Spleen (tissue), 11 donors: ENCODE data around the gene FXYD2. TPM values are rescaled to one million over a fixed set of nuclear protein-coding genes. Genes with fewer than 3 reads are reported as not detected.
A peak's percentile ranks its signal among the peaks of the same experiment; 100 is the strongest.

Experiments
- DNase-seq: peaks from one replicate; pipeline ENCODE4 v3.0.0-alpha.2; 2020
- H3K27ac ChIP-seq, 8 donors: fragments of 200-600 bp; sonication (generic) in 7 of 8; 1 replicate in 4 of 8; 2 replicates in 4 of 8; pipeline versions ENCODE4 v1.5.0 to v1.8.0; 2016 to 2021; ENCODE audit warnings: inconsistent platforms in 4 of 8, mild to moderate bottlenecking in 4 of 8, moderate library complexity in 1 of 8
- H3K27me3 ChIP-seq, 7 donors: fragments of 200-600 bp; sonication (generic) in 6 of 7; replicated peaks in 1 of 7; 1 replicate in 4 of 7; 2 replicates in 3 of 7; pipeline versions ENCODE4 v1.5.0 to v1.8.0; 2016 to 2021; ENCODE audit warnings: inconsistent platforms in 3 of 7, mild to moderate bottlenecking in 1 of 7
- H3K36me3 ChIP-seq, 6 donors: fragments of 200-600 bp; sonication (generic) in 5 of 6; 1 replicate in 4 of 6; 2 replicates in 2 of 6; pipeline versions ENCODE4 v1.5.0 to v1.8.0; 2016 to 2021; ENCODE audit warnings: inconsistent platforms in 2 of 6
- H3K4me1 ChIP-seq, 6 donors: fragments of 200-600 bp; sonication (generic) in 5 of 6; 1 replicate in 3 of 6; 2 replicates in 3 of 6; pipeline versions ENCODE4 v1.5.0 to v1.8.0; 2016 to 2021; ENCODE audit warnings: inconsistent platforms in 3 of 6
- H3K4me3 ChIP-seq, 8 donors: fragments of 200-600 bp; sonication (generic) in 7 of 8; 1 replicate in 4 of 8; 2 replicates in 4 of 8; pipeline versions ENCODE4 v1.5.0 to v1.8.0; 2016 to 2021; ENCODE audit warnings: inconsistent platforms in 4 of 8, mild to moderate bottlenecking in 4 of 8, moderate library complexity in 2 of 8
- H3K9me3 ChIP-seq, 8 donors: fragments of 200-600 bp; sonication (generic) in 7 of 8; 1 replicate in 4 of 8; 2 replicates in 4 of 8; pipeline versions ENCODE4 v1.5.0 to v1.8.0; 2016 to 2021; ENCODE audit warnings: inconsistent platforms in 4 of 8
- POLR2A ChIP-seq, 3 donors: fragments of 450-650 bp; IDR thresholded peaks; one replicate each; pipeline ENCODE4 v1.5.1; 2017; ENCODE audit warnings: antibody characterized with exemption in 3 of 3, mild to moderate bottlenecking in 1 of 3
- POLR2AphosphoS5 ChIP-seq, 3 donors: sonication (generic); formaldehyde crosslinking; IDR thresholded peaks; one replicate each; pipeline ENCODE4 v1.5.1; 2017; ENCODE audit warnings: antibody characterized with exemption in 3 of 3
- WGBS, 5 donors: extraction: QIAGEN DNeasy Blood & Tissue Kit in 3 of 5; methylation state at CpG; one replicate each; pipeline versions ENCODE4 v1.1.5 to v1.1.7; 2013 to 2018; 5-methylcytosine and 5-hydroxymethylcytosine counted together
- intact Hi-C: fragments of 100-400 bp; cut with DNase I; formaldehyde crosslinking; loops from one replicate; pipeline ENCODE4 v1.15.0; 2023; ENCODE audit warnings: low total_unique reads
- polyA plus RNA-seq, 3 donors: library from polyadenylated mRNA; stranded (reverse); fragments of 200-250 nt; gene quantifications; one replicate each; pipeline ENCODE4 v1.2.1, GENCODE V29; 2013
- total RNA-seq, 7 donors: library from RNA; depleted of rRNA in 3 of 7; stranded (reverse); fragments of >200 nt in 3 of 7; fragmentation: NEBNext Ultra II Directional in 4 of 7; extraction: Animal tissue kit (Norgen Biotek cat#: 25700) in 4 of 7; gene quantifications; one replicate each; pipeline versions ENCODE4 v1.1.0 to v1.2.1, GENCODE V29; 2016 to 2021
- TF ChIP-seq, protein P1 (sequence below), 11 experiments: fragments of 200-600 bp in 7 of 11; fragments of 450-650 bp in 4 of 11; sonication (generic) in 4 of 11; IDR thresholded peaks in 8 of 11; conservative IDR thresholded peaks in 3 of 11; 1 replicate in 7 of 11; 2 replicates in 4 of 11; pipeline versions ENCODE4 v1.4.0 to v1.8.0; 2016 to 2021; ENCODE audit warnings: antibody characterized with exemption in 11 of 11, inconsistent platforms in 4 of 11, mild to moderate bottlenecking in 1 of 11
- donor health status: healthy with polysubstance abuse.
- donor health status: DM: no; HTN: no; CAD: no; lungs with moderate emphysema.
- donor health status: DM: no; HTN: no; CAD: no.
- donor health status: Bipolar disorder and iron deficiency.
- donor health status: healthy.
- donor health status: DM: no; HTN: no; CAD: no.
- donor health status: DM: yes; HTN: yes; CAD: no.

Gene FXYD2
- total and polyA plus RNA-seq, 10 donors: 4.7 to 20.0 (median 8.0) TPM

DNA sequence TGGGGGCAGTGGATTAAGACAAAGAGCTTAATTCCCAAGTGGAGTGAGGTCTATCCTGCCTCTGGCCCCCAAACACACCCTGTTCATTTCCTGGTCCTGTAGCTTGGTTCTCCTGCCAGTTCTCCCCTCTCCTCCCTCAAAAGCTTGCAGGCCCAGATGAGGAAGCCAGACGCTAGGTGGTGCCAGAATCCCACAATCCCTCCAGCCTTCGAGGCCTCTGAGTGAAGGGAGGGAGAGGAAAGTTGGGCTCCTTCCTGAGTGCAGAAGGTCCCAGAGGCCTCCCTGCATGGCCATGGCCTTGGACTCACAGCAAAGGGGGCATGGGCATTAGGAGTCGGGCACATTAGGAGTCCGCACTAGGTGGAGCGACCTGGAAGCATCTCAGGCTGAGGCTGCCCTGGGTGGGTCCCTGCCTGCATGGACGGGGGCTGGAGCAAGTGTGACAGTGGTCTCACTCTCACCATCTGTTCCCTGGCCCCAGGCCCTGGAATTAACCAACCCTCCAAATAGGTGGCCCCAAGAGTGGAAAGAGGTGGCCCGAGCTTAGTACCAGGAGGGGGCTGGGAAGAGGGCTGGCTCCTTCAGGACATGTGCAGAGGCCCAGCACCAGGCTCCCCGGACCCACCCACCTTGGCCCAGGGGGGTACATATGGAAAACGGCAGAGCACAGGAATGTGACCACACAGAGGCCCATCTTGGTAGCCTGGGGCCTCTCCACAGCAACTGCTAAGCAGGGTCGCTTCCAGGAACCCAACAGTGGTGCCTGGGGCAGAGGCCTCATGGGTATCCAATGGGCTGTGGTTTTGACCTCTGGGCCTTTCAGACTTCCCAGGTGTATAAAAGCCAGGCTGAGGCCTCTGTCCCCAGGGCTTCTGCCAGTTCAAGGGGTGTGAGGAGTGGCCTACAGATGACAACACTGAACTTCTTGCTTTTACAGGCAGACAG lies 5.2 kb downstream of the FXYD2 start:
- TF ChIP-seq POLR2A (IDR thresholded peaks at IDR 0.05) (no peak), POLR2AphosphoS5 (IDR thresholded peaks at IDR 0.05) (peak in 1 of 3 donors; percentile 53)
- TF ChIP-seq, protein P1, sequence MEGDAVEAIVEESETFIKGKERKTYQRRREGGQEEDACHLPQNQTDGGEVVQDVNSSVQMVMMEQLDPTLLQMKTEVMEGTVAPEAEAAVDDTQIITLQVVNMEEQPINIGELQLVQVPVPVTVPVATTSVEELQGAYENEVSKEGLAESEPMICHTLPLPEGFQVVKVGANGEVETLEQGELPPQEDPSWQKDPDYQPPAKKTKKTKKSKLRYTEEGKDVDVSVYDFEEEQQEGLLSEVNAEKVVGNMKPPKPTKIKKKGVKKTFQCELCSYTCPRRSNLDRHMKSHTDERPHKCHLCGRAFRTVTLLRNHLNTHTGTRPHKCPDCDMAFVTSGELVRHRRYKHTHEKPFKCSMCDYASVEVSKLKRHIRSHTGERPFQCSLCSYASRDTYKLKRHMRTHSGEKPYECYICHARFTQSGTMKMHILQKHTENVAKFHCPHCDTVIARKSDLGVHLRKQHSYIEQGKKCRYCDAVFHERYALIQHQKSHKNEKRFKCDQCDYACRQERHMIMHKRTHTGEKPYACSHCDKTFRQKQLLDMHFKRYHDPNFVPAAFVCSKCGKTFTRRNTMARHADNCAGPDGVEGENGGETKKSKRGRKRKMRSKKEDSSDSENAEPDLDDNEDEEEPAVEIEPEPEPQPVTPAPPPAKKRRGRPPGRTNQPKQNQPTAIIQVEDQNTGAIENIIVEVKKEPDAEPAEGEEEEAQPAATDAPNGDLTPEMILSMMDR (IDR thresholded peaks at IDR 0.05 in 8 of 11, conservative IDR thresholded peaks at IDR 0.05 in 3 of 11): peak; percentile 26 to 73 (median 56)
- H3K9me3 ChIP-seq: no peaks in the 10 kb centered on the region
- WGBS, 5 donors: 63 to 75% (median 66%) methylated on average over 7 to 10 of the region's 10 CpGs
- peak overlapping the region in 4 of 8 donors; percentile 84 to 91 (median 88) for H3K27ac ChIP-seq
- intact Hi-C loops: loop anchor here (5.0 kb wide), 1 partner anchor 392 kb away; no protein-coding TSS in a partner anchor
- DNase-seq: no peak
- no peak overlapping the region for H3K4me3 ChIP-seq
- no peaks in the 10 kb centered on the region for H3K36me3 ChIP-seq
- H3K4me1 ChIP-seq: peaks cover 68 to 91% (median 82%) of the 10 kb centered on the region in 6 donors
- H3K27me3 ChIP-seq: peaks cover 0 to 27% (median 0%) of the 10 kb centered on the region in 7 donors

DNA sequence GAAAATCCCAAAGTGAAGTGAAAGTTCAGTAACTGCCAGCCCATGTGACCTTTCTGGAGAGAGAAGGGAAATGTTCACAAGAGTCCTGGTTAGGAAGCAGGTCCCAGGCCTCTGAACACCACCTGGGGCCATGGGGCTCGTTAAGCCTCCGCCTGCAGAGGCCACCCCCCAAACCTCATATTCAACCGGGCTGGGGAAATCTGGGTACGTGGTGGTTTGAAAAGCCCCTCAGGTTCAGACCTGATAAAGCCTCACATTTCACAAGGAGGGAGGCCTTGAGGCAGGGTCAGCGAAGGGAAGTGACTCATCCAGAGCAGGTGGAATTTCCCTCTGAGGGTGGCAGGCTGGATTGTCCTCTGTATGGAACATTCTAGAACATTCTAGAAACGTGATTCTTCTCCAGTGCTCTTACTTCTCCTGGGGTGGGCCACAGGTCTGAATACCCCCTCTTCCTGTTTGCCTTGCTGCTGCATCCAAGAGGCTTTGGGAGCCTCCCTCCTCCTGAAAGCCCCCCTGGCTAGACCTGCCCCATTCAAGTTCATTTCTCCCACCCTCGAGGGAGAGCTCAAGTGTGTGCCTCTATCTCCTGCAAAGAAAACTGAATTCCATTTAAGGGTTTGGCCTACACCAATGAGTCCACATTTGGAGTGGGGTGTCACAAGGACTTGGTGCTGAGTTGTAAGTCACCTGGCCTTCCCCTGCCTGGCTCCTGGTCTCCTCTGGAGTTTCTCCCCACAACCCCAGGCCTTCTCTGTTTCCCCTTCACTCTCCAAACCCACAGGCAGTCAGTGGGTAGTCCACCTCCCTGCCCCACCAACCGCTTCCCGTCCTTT lies 6.3 kb downstream of the FXYD2 start:
- peaks cover 0 to 18% (median 0%) of the 10 kb centered on the region in 7 donors for H3K27me3 ChIP-seq
- H3K4me1 ChIP-seq: peaks cover 58 to 84% (median 74%) of the 10 kb centered on the region in 6 donors
- DNase-seq: no peak
- no peaks in the 10 kb centered on the region for H3K36me3 ChIP-seq
- intact Hi-C loops: loop anchor here (5.0 kb wide), 1 partner anchor 391 kb away; no protein-coding TSS in a partner anchor
- TF ChIP-seq POLR2AphosphoS5 (IDR thresholded peaks at IDR 0.05): no peak
- TF ChIP-seq POLR2A (IDR thresholded peaks at IDR 0.05): no peak
- TF ChIP-seq, protein P1 (IDR thresholded peaks at IDR 0.05 in 8 of 11, conservative IDR thresholded peaks at IDR 0.05 in 3 of 11): peak in 5 of 11 experiments; percentile 19 to 74 (median 68)
- WGBS, 5 donors: 48 to 58% (median 52%) methylated on average over 7 to 9 of the region's 9 CpGs
- no peaks in the 10 kb centered on the region for H3K9me3 ChIP-seq
- H3K4me3 ChIP-seq: no peak overlapping the region
- H3K27ac ChIP-seq: peak overlapping the region in 7 of 8 donors; percentile 20 to 91 (median 84)

DNA sequence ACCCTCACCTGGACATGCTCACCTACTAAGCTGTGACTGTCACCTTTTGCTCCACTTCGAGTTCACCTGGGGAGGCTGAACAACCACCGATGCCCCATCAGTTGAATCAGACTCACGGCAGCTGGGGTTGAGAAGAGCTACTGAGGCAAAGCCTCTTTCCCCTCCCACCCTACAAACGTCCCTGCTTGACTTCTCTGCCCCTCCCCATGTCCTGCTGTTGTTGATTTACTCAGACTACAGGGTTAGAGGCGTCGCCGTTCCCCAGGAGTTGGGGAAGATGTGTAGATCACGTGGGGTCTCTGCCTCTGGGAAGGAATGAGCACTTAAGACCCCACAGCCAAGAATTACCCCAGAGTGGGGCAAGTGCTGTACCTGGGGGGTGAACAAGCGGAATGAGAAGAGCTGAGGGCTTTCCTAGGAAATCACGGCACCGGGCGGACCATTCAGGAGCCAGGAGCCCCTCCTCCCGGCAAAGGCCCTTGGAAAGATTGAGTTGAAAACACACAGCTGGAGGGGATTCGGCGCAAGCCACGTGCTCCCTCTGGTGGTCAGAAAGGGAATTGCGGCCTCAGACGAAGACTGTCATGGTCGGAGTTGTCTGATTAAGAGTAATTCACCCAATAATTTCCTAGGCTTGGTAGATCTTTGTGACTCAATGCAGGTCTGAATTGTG lies 7.0 kb downstream of the FXYD2 start:
- WGBS, 5 donors: 12 to 16% (median 14%) methylated on average over 19 of the region's 19 CpGs
- Histone ChIP-seq H3K4me1 (peaks cover 52 to 77% (median 66%) of the 10 kb centered on the region in 6 donors), H3K27me3 (peaks cover 0 to 10% (median 0%) of the 10 kb centered on the region in 7 donors), H3K36me3 (no peaks in the 10 kb centered on the region), H3K4me3 (peak overlapping the region in 1 of 8 donors; percentile 55), H3K9me3 (no peaks in the 10 kb centered on the region), H3K27ac (peak overlapping the region; percentile 40 to 91 (median 82))
- intact Hi-C loops: loop anchor here (5.0 kb wide), 1 partner anchor 390 kb away; no protein-coding TSS in a partner anchor
- TF ChIP-seq POLR2AphosphoS5 (IDR thresholded peaks at IDR 0.05) (peak in 2 of 3 donors; percentile 62 to 70), POLR2A (IDR thresholded peaks at IDR 0.05) (no peak)
- TF ChIP-seq, protein P1 (IDR thresholded peaks at IDR 0.05 in 8 of 11, conservative IDR thresholded peaks at IDR 0.05 in 3 of 11): peak; percentile 97 to 100 (median 99)
- peak; percentile 94 for DNase-seq
